Measurements from ENCODE around the gene FAHD2B.
"Not testable (repeated sequence)": the region's sequence is repeated elsewhere in the genome, so short reads cannot be mapped to it uniquely, and the experiment has no call there.

Gene FAHD2B

DNA sequence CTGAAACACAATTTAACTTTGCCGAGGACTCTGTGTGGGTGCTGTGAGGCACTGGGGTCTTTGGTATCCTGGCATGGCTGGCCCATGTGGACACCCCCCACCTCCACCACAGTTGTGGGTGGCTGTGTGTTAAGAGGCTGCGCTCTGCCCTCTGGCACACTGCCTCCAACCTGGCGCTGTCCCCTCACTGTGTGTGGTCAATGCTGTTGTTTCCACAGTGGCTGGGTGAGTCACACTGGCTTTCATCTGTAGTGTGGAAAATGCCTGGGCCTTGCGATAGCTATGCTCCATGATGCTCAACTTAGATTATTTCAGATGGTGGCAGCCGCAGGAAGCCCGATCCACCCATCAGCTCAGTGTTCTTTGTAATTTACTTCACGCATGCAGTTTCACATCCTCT, 9.6 kb downstream of the FAHD2B start:
- not testable (repeated sequence) for DNase-seq (ENCODE audit: low spot score); H3K36me3 Mint-ChIP-seq (ENCODE audit: low read depth); H3K9me3 Mint-ChIP-seq; H3K4me3 Mint-ChIP-seq; H3K27me3 Mint-ChIP-seq (ENCODE audit: low read depth); H3K27ac Mint-ChIP-seq; H3K4me1 Mint-ChIP-seq (ENCODE audit: low read depth)

DNA sequence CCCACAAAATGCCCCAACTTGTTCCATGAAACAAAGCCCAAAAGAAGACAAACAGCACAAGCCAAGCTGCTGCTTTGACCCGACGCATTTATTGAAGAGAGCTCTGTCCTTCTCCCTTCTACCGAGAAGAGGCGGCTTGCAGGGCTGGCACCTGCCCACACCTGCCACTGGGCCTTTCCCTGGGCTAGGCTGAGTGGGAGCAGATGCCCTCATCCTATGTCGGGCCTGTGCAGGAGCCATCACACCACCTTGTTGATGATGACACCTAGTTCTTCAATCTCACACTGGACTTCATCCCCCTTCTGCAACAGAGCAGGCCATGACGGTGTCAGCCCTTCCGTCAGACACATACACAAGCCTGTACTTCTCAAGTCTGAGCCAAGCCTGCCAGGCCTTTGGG, 11.2 kb downstream of the FAHD2B start:
- DNase-seq (ENCODE audit: low spot score); H3K27ac Mint-ChIP-seq; H3K4me3 Mint-ChIP-seq; H3K4me1 Mint-ChIP-seq (ENCODE audit: low read depth); H3K9me3 Mint-ChIP-seq; H3K27me3 Mint-ChIP-seq (ENCODE audit: low read depth); H3K36me3 Mint-ChIP-seq (ENCODE audit: low read depth): not testable (repeated sequence)

DNA sequence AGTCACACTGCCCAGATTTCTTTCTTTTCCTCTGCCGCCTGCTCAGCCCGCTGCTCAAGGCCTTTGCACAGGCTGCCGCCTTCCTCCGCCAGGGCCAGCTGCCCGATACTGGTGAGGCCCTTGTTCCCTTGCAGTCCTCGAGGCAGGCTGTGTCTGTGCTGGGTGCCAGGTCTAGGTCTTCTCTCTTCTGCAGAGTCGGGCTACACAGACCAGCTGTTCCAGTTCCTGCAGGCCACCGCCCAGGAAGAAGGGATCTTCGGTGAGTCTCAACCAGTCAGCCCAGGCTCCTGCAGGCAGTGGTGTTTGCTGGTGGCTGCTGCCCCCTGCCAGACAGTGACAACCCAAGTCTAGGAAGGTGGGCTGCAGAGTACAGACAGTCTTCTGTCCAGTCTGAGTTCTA, 12.5 kb downstream of the FAHD2B start:
- H3K4me3 Mint-ChIP-seq; H3K27me3 Mint-ChIP-seq (ENCODE audit: low read depth); H3K9me3 Mint-ChIP-seq: not testable (repeated sequence)

DNA sequence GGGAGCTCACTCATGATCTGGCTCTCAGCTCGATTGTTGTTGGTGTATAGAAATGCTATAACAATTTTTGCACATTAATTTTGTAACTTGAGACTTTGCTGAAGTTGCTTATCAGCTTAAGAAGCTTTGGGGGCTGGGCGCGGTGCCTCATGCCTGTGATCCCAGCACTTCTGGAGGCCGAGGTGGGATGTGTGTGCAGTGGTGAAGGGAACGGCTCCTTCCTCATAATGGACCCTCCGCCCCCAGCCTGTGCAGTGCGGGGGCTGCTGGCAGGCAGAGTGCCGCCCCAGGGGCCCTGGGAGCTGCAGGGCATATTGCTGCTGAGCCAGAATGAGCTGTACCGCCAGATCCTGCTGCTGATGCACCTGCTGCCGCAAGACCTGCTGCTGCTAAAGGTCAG, 13.8 kb downstream of the FAHD2B start:
- H3K27ac Mint-ChIP-seq; H3K9me3 Mint-ChIP-seq; H3K4me1 Mint-ChIP-seq (ENCODE audit: low read depth); H3K4me3 Mint-ChIP-seq; H3K36me3 Mint-ChIP-seq (ENCODE audit: low read depth); DNase-seq (ENCODE audit: low spot score); H3K27me3 Mint-ChIP-seq (ENCODE audit: low read depth): not testable (repeated sequence)

More for the DNA sequence above, 12.5 kb downstream of the FAHD2B start:
- not testable (repeated sequence) for H3K27ac Mint-ChIP-seq; DNase-seq (ENCODE audit: low spot score); H3K4me1 Mint-ChIP-seq (ENCODE audit: low read depth); H3K36me3 Mint-ChIP-seq (ENCODE audit: low read depth)

DNA sequence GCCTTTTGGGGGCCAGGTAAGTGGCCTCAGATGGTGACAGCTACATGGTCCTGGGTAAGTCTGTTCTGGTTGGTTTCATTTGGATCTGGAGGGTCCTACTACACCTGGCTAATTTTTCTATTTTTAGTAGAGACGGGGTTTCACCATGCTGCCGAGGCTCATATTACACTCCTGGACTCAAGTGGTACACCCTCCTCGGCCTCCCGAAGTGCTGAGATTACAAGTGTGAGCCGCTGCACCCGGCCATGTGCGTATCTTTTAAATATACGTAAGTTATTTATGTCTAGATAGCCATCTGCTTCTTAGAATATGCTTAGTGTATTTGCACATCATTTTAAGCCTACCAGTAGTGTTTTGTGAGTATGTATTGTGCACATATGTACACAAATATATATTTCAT, 17.5 kb downstream of the FAHD2B start:
- not testable (repeated sequence) for H3K4me3 Mint-ChIP-seq; H3K36me3 Mint-ChIP-seq (ENCODE audit: low read depth); DNase-seq (ENCODE audit: low spot score); H3K9me3 Mint-ChIP-seq; H3K27ac Mint-ChIP-seq; H3K4me1 Mint-ChIP-seq (ENCODE audit: low read depth)
- H3K27me3 Mint-ChIP-seq (ENCODE audit: low read depth): peaks cover 11% of the 10 kb centered on the region

DNA sequence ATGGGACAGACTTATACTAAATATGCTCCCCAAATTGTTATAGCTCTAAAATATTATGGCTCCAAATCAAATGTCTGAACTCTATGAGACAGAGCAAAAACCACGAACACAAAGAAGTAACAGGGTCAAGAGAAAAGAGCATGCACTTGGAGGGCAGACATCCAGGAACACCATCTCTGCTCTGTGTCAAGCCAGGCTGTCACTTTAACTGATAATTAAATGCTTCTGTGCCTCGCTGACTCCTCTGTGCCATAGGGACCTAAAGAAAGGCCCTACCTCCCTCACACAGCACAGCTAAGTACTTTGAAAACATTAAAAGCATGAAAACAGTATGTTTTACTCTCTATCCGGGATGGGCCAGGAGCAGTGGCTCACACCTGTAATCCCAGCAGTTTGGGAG, 23.8 kb downstream of the FAHD2B start:
- not testable (repeated sequence) for H3K9me3 Mint-ChIP-seq; H3K27ac Mint-ChIP-seq; H3K36me3 Mint-ChIP-seq (ENCODE audit: low read depth); DNase-seq (ENCODE audit: low spot score); H3K4me3 Mint-ChIP-seq; H3K4me1 Mint-ChIP-seq (ENCODE audit: low read depth)
- peaks cover 24% of the 10 kb centered on the region for H3K27me3 Mint-ChIP-seq (ENCODE audit: low read depth)

DNA sequence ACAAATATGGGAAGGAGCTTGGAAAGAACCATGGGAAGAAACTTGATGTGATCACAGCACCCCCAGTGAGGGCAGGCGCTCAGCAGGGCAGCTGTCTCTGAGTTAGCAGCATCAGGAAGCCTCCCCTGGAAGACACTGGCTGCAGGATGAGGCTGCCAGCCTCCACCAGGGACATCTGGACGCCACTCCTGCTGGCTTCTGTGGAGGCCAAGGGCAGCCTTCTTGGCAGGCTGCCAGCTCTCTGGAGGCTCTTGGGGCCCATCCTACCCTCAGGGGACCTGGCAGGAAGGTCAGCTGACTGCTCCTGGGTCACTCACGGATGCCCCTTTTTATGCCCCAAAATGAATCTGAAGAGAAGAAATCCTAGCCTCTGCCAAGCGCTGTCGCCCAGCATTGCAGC, 26.0 kb downstream of the FAHD2B start:
- not testable (repeated sequence) for H3K9me3 Mint-ChIP-seq; DNase-seq (ENCODE audit: low spot score); H3K4me3 Mint-ChIP-seq; H3K4me1 Mint-ChIP-seq (ENCODE audit: low read depth); H3K36me3 Mint-ChIP-seq (ENCODE audit: low read depth); H3K27ac Mint-ChIP-seq
- peaks cover 24% of the 10 kb centered on the region for H3K27me3 Mint-ChIP-seq (ENCODE audit: low read depth)

DNA sequence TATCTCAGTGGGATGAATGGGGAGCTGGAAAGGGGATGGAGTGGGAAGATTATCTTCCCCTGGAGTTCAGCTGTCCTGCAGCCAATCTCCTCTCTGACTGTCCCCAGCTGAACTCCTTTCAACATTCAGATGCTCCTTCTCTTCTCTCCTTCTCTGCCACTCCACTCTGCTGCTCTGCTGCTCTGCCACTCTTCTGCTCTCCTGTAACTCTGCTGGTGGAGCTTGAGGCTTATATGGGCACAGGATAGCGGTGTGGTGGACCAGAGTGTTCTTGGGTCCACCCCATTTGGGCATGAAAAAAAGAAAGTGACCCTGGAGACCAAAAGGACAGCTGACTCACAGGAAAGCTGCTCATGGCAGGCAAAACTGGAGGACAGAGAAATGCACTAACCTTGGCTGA, 26.6 kb downstream of the FAHD2B start:
- H3K27ac Mint-ChIP-seq: no peak overlapping the region

DNA sequence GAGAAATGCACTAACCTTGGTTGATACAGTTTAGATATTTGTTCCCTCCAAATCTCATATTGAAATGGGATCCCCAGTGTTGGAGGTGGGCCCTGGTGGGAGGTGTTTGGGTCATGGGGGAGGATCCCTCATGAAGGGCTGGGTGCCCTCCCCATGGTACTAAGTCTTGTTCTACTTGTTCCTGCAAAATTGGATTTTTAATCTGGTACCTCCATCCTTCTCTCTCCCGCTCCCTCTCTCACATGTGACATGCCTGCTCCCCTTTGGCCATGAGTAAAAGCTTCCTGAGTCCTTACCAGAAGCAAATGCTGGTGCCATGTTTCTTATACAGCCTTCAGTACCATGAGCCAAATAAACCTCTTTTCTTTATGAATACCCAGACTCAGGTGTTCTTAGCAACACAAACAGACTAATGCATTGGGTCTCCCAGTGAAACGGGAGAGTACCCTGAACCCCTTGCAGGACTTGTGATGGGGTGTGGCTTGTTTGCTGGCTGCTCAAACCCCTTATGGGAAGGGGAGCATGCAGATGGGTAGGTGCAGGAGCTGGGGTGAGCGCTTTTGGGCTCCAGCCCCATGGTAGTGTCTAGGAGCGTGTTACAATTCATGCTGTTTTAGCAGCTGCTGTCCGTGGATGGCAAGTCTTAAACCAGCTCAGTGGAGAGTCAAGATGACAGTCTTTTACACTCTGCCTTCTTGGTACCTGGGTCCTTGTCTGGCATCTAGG, 27.2 kb downstream of the FAHD2B start:
- H3K27ac Mint-ChIP-seq: no peak overlapping the region
- no peaks in the 10 kb centered on the region for H3K36me3 Mint-ChIP-seq (ENCODE audit: low read depth)
- no peak for DNase-seq (ENCODE audit: low spot score)
- H3K4me1 Mint-ChIP-seq (ENCODE audit: low read depth): no peaks in the 10 kb centered on the region
- no peaks in the 10 kb centered on the region for H3K9me3 Mint-ChIP-seq
- peaks cover 29% of the 10 kb centered on the region for H3K27me3 Mint-ChIP-seq (ENCODE audit: low read depth)
- no peak overlapping the region for H3K4me3 Mint-ChIP-seq

More for the DNA sequence above, 26.6 kb downstream of the FAHD2B start:
- H3K36me3 Mint-ChIP-seq (ENCODE audit: low read depth): no peaks in the 10 kb centered on the region
- H3K4me3 Mint-ChIP-seq: no peak overlapping the region
- no peaks in the 10 kb centered on the region for H3K9me3 Mint-ChIP-seq
- DNase-seq (ENCODE audit: low spot score): no peak
- no peaks in the 10 kb centered on the region for H3K4me1 Mint-ChIP-seq (ENCODE audit: low read depth)
- H3K27me3 Mint-ChIP-seq (ENCODE audit: low read depth): peaks cover 24% of the 10 kb centered on the region

GRCh38 chr2:97066030-97066429, 28.7 kb downstream of the FAHD2B start:
- not testable (repeated sequence) for H3K36me3 Mint-ChIP-seq (ENCODE audit: low read depth); H3K4me3 Mint-ChIP-seq; DNase-seq (ENCODE audit: low spot score); H3K27ac Mint-ChIP-seq; H3K9me3 Mint-ChIP-seq; H3K4me1 Mint-ChIP-seq (ENCODE audit: low read depth)
- H3K27me3 Mint-ChIP-seq (ENCODE audit: low read depth): peaks cover 31% of the 10 kb centered on the region

DNA sequence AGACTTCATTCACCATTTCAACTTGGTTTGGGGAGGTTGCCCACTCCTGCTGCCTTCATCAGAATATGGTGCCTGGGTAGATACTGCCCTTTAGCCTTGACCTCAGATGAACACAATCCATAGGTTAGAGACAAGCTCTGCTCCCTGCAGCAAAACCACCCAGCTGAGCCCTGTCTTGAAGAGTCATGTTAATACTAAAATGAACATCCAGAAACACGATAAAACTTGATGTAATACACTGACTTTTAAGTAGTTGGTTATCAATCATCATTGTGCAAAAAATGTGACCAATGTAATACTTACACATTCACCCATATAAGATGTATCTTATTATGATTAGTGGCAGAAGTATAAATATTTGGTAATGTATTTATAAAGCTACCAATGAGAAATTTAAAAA, 32.7 kb downstream of the FAHD2B start:
- DNase-seq (ENCODE audit: low spot score); H3K4me1 Mint-ChIP-seq (ENCODE audit: low read depth); H3K9me3 Mint-ChIP-seq; H3K27ac Mint-ChIP-seq; H3K36me3 Mint-ChIP-seq (ENCODE audit: low read depth); H3K4me3 Mint-ChIP-seq: not testable (repeated sequence)
- peaks cover 39% of the 10 kb centered on the region for H3K27me3 Mint-ChIP-seq (ENCODE audit: low read depth)

DNA sequence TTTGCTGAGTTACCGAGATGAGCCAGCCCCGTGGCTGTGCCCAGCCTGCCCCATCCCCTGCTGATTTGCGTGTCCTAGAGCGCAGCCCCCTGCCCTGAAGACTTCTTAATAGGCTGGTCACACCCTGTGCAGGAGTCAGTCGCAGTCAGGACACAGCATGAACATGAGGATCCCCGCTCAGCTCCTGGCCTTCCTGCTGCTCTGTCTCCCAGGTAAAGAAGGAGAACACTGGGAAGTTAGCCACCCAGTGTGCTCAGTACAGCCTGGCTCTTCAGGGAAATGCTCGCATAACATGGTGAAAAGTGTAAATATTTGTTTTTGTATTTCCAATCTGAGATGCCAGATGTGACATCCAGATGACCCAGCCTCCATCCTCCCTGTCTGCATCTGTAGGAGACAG, 34.9 kb downstream of the FAHD2B start:
- not testable (repeated sequence) for H3K36me3 Mint-ChIP-seq (ENCODE audit: low read depth); H3K27ac Mint-ChIP-seq; H3K4me1 Mint-ChIP-seq (ENCODE audit: low read depth); H3K9me3 Mint-ChIP-seq; DNase-seq (ENCODE audit: low spot score); H3K4me3 Mint-ChIP-seq
- peaks cover 25% of the 10 kb centered on the region for H3K27me3 Mint-ChIP-seq (ENCODE audit: low read depth)

GRCh38 chr2:97056150-97056549, 38.5 kb downstream of the FAHD2B start:
- not testable (repeated sequence) for H3K36me3 Mint-ChIP-seq (ENCODE audit: low read depth); H3K4me1 Mint-ChIP-seq (ENCODE audit: low read depth); DNase-seq (ENCODE audit: low spot score); H3K27ac Mint-ChIP-seq; H3K4me3 Mint-ChIP-seq; H3K9me3 Mint-ChIP-seq
- peaks cover 13% of the 10 kb centered on the region for H3K27me3 Mint-ChIP-seq (ENCODE audit: low read depth)

GRCh38 chr2:97050032-97050431, 44.6 kb downstream of the FAHD2B start:
- not testable (repeated sequence) for DNase-seq (ENCODE audit: low spot score); H3K9me3 Mint-ChIP-seq; H3K4me1 Mint-ChIP-seq (ENCODE audit: low read depth); H3K27ac Mint-ChIP-seq; H3K4me3 Mint-ChIP-seq; H3K36me3 Mint-ChIP-seq (ENCODE audit: low read depth)
- H3K27me3 Mint-ChIP-seq (ENCODE audit: low read depth): peaks cover 13% of the 10 kb centered on the region

DNA sequence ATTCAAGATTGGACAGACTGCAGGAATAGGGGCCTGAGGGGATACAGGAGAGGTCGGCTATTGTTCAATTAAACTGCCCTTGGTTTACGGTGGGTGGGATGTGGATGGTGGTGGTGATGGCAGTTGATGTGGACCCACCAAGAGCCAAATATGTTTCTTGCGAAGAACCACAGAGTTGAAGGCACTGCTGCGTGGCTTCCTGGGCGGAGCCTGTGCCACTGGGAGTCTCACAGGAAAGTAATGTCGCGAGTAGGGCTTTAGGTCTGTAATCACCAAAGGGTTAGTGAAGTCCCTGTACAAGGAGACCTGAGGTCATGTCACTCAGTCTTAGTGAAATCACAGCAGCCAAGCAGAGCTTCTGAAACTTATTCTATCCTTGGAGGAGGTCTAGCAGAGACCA, 46.2 kb downstream of the FAHD2B start:
- H3K4me1 Mint-ChIP-seq (ENCODE audit: low read depth); H3K36me3 Mint-ChIP-seq (ENCODE audit: low read depth); H3K9me3 Mint-ChIP-seq; H3K4me3 Mint-ChIP-seq; DNase-seq (ENCODE audit: low spot score); H3K27ac Mint-ChIP-seq: not testable (repeated sequence)
- peaks cover 17% of the 10 kb centered on the region for H3K27me3 Mint-ChIP-seq (ENCODE audit: low read depth)

All from T-helper 2 cell treated with Interferon-gamma antibody and Interleukin-4, amounts not matched to agents 5 μg/mL and 100 μg/mL, for 36 hours (primary cell).